ENCODE data around the gene CSF3. TPM values are rescaled to one million over a fixed set of nuclear protein-coding genes. Genes with fewer than 3 reads are reported as not detected.

The CSF3 gene
- total RNA-seq, 3 donors from 2014 or later, result not detected

- no peaks in the 10 kb centered on the region for H3K9me3 ChIP-seq
- H3K4me3 ChIP-seq, result no peak overlapping the region
- peaks cover 1% of the 10 kb centered on the region for H3K36me3 ChIP-seq (ENCODE audit: low read depth)
- no peak for ATAC-seq
- peaks cover 18% of the 10 kb centered on the region for H3K4me1 ChIP-seq (ENCODE audit: low read depth)
- intact Hi-C loops (cut with DNase I, micrococcal nuclease), result loop anchor here in 1 of 2 donors (10.0 kb wide), 1 partner anchor 140 kb away; the partner anchor contains the start of gene RAPGEFL1
- TF ChIP-seq CTCF (IDR thresholded peaks at IDR 0.05), result no peak
- DNase-seq, result no peak
Measured at GRCh38 chr17:40034426-40035161, 19.4 kb downstream of the CSF3 start.

- peak; percentile 53 for TF ChIP-seq CTCF (IDR thresholded peaks at IDR 0.05)
- DNase-seq (peak in 2 of 3 donors; percentile 54 to 72), ATAC-seq (peak; percentile 69)
- H3K4me3 ChIP-seq, result no peak overlapping the region
- no peaks in the 10 kb centered on the region for H3K9me3 ChIP-seq
- peaks cover 18% of the 10 kb centered on the region for H3K4me1 ChIP-seq (ENCODE audit: low read depth)
- intact Hi-C loops (cut with DNase I, micrococcal nuclease), result loop anchor here in 1 of 2 donors (10.0 kb wide), 1 partner anchor 140 kb away; the partner anchor contains the start of gene RAPGEFL1
- H3K36me3 ChIP-seq (ENCODE audit: low read depth), result no peaks in the 10 kb centered on the region
Measured at GRCh38 chr17:40035162-40035559, 19.9 kb downstream of the CSF3 start.

- intact Hi-C loops (cut with DNase I, micrococcal nuclease), result loop anchor here in 1 of 2 donors (10.0 kb wide), 1 partner anchor 136 kb away; the partner anchor contains the start of gene RAPGEFL1
- Histone ChIP-seq H3K36me3 (ENCODE audit: low read depth) (no peaks in the 10 kb centered on the region), H3K9me3 (no peaks in the 10 kb centered on the region), H3K4me1 (ENCODE audit: low read depth) (peaks cover 8% of the 10 kb centered on the region), H3K4me3 (no peak overlapping the region)
- DNase-seq (peak in 1 of 3 donors; percentile 59), ATAC-seq (peak; percentile 68)
- TF ChIP-seq CTCF (IDR thresholded peaks at IDR 0.05), result no peak
Measured at GRCh38 chr17:40038882-40039513, 23.8 kb downstream of the CSF3 start.

- Histone ChIP-seq H3K4me1 (ENCODE audit: low read depth) (peaks cover 8% of the 10 kb centered on the region), H3K4me3 (no peak overlapping the region), H3K36me3 (ENCODE audit: low read depth) (no peaks in the 10 kb centered on the region), H3K9me3 (no peaks in the 10 kb centered on the region)
- DNase-seq (no peak), ATAC-seq (no peak)
- intact Hi-C loops (cut with DNase I, micrococcal nuclease), result no loop called here
- no peak for TF ChIP-seq CTCF (IDR thresholded peaks at IDR 0.05)
Measured at GRCh38 chr17:40041196-40041595, 26.0 kb downstream of the CSF3 start.

GRCh38 chr17:40056379-40057015 lies 41.3 kb downstream of the CSF3 start:
- no peak for ATAC-seq
- Histone ChIP-seq H3K4me3 (no peak overlapping the region), H3K9me3 (no peaks in the 10 kb centered on the region), H3K36me3 (ENCODE audit: low read depth) (peaks cover 2% of the 10 kb centered on the region), H3K4me1 (ENCODE audit: low read depth) (peaks cover 10% of the 10 kb centered on the region)
- TF ChIP-seq CTCF (IDR thresholded peaks at IDR 0.05), result no peak
- intact Hi-C loops (cut with DNase I, micrococcal nuclease), result no loop called here
- DNase-seq, result peak in 1 of 3 donors; percentile 21
